NCI-H2227 treated with DMSO at 0.1 percent for 48 hours (cell line): Measurements from ENCODE around the gene GNRHR.

Source experiments
- DNase-seq: peaks from one replicate; lab custom pipeline; 2025; lab: John Stamatoyannopoulos, UW

Gene GNRHR

GRCh38 chr4:67700116-67700737, 54.0 kb downstream of the GNRHR start:
- no peak for DNase-seq

- no peak for DNase-seq
Measured at GRCh38 chr4:67699603-67700002, 54.6 kb downstream of the GNRHR start.

- no peak for DNase-seq
Measured at GRCh38 chr4:67697860-67698687, 56.1 kb downstream of the GNRHR start.

- DNase-seq, result no peak
Measured at GRCh38 chr4:67696061-67696460, 58.1 kb downstream of the GNRHR start.

- no peak for DNase-seq
Measured at GRCh38 chr4:67694662-67695061, 59.5 kb downstream of the GNRHR start.

- no peak for DNase-seq
Measured at GRCh38 chr4:67691328-67691727, 62.9 kb downstream of the GNRHR start.
